Suprapubic skin (tissue), 4 donors: Measurements from ENCODE around the gene GCSH. TPM values are rescaled to one million over a fixed set of nuclear protein-coding genes. Genes with fewer than 3 reads are reported as not detected.

ENCODE experiments used
- DNase-seq, 2 donors: peaks; one replicate each; pipeline ENCODE4 v3.0.0-alpha.2; 2019; ENCODE audit warnings: low spot score in 2 of 2
- H3K27ac ChIP-seq: fragments of 200-600 bp; sonication (generic); one replicate; pipeline ENCODE4 v1.5.1; 2019
- H3K27me3 ChIP-seq: fragments of 200-600 bp; sonication (generic); one replicate; pipeline ENCODE4 v1.5.1; 2019
- H3K36me3 ChIP-seq: fragments of 200-600 bp; sonication (generic); one replicate; pipeline ENCODE4 v1.5.1; 2019
- H3K4me1 ChIP-seq: fragments of 200-600 bp; sonication (generic); one replicate; pipeline ENCODE4 v1.5.1; 2019
- H3K4me3 ChIP-seq: fragments of 200-600 bp; sonication (generic); one replicate; pipeline ENCODE4 v1.5.1; 2019; ENCODE audit warnings: mild to moderate bottlenecking
- H3K9me3 ChIP-seq: fragments of 200-600 bp; sonication (generic); one replicate; pipeline ENCODE4 v1.5.1; 2019
- CTCF ChIP-seq, 2 donors: fragments of 200-600 bp in 1 of 2; fragments of 450-650 bp in 1 of 2; sonication (generic) in 1 of 2; IDR thresholded peaks; one replicate each; pipeline ENCODE4 v1.5.1; 2016 to 2019; ENCODE audit warnings: antibody characterized with exemption in 2 of 2, mild to moderate bottlenecking in 1 of 2, moderate library complexity in 1 of 2
- EP300 ChIP-seq: sonication (generic); formaldehyde crosslinking; IDR thresholded peaks from one replicate; pipeline ENCODE4 v1.6.1; 2017; ENCODE audit warnings: antibody characterized with exemption
- POLR2A ChIP-seq, 2 donors: fragments of 450-650 bp; IDR thresholded peaks; one replicate each; pipeline ENCODE4 v1.6.1; 2017; ENCODE audit warnings: antibody characterized with exemption in 2 of 2, mild to moderate bottlenecking in 2 of 2, moderate library complexity in 2 of 2
- POLR2AphosphoS5 ChIP-seq, 3 donors: sonication (generic); formaldehyde crosslinking; IDR thresholded peaks; one replicate each; pipeline ENCODE4 v1.6.1; 2017; ENCODE audit warnings: antibody characterized with exemption in 3 of 3
- WGBS: methylation state at CpG from one replicate; pipeline ENCODE4 v1.1.5; 2018; 5-methylcytosine and 5-hydroxymethylcytosine counted together
- total RNA-seq, 4 donors: library from RNA; depleted of rRNA; stranded (reverse); fragments of >200 nt; gene quantifications; one replicate each; pipeline ENCODE4 v1.1.0, GENCODE V29; 2016

The GCSH gene
- total RNA-seq, 4 donors from 2014 or later: 4.7 to 16.6 (median 10.2) TPM

- TF ChIP-seq POLR2A (IDR thresholded peaks at IDR 0.05): no peak
- no peak for TF ChIP-seq EP300
- no peak for TF ChIP-seq CTCF (IDR thresholded peaks at IDR 0.05)
- no peak for TF ChIP-seq POLR2AphosphoS5 (IDR thresholded peaks at IDR 0.05)
- Histone ChIP-seq H3K4me1 (peaks cover 10% of the 10 kb centered on the region), H3K27me3 (no peaks in the 10 kb centered on the region), H3K4me3 (peak overlapping the region; percentile 80), H3K9me3 (no peaks in the 10 kb centered on the region), H3K36me3 (no peaks in the 10 kb centered on the region), H3K27ac (no peak overlapping the region)
- WGBS: 68% methylated on average over 21 of the region's 21 CpGs
- DNase-seq: peak in 1 of 2 donors; percentile 48
Measured at GRCh38 chr16:81094771-81095251, 1.4 kb downstream of the GCSH start.

GRCh38 chr16:81088836-81089235, 7.4 kb downstream of the GCSH start:
- 94% methylated on average over 5 of the region's 5 CpGs for WGBS
- Histone ChIP-seq H3K27me3 (no peaks in the 10 kb centered on the region), H3K36me3 (peaks cover 3% of the 10 kb centered on the region), H3K27ac (no peak overlapping the region), H3K9me3 (no peaks in the 10 kb centered on the region), H3K4me3 (no peak overlapping the region), H3K4me1 (no peaks in the 10 kb centered on the region)
- no peak for DNase-seq
- TF ChIP-seq EP300: no peak
- no peak for TF ChIP-seq POLR2AphosphoS5 (IDR thresholded peaks at IDR 0.05)
- TF ChIP-seq POLR2A (IDR thresholded peaks at IDR 0.05): no peak
- TF ChIP-seq CTCF (IDR thresholded peaks at IDR 0.05): no peak

- DNase-seq: no peak
- TF ChIP-seq POLR2A (IDR thresholded peaks at IDR 0.05) (no peak), CTCF (IDR thresholded peaks at IDR 0.05) (no peak), EP300 (no peak), POLR2AphosphoS5 (IDR thresholded peaks at IDR 0.05) (no peak)
- Histone ChIP-seq H3K27me3 (no peaks in the 10 kb centered on the region), H3K4me1 (peaks cover 8% of the 10 kb centered on the region), H3K36me3 (no peaks in the 10 kb centered on the region), H3K4me3 (no peak overlapping the region), H3K9me3 (no peaks in the 10 kb centered on the region), H3K27ac (no peak overlapping the region)
- 95% methylated on average over 4 of the region's 4 CpGs for WGBS
Measured at GRCh38 chr16:81081014-81081413, 15.2 kb downstream of the GCSH start.

DNA sequence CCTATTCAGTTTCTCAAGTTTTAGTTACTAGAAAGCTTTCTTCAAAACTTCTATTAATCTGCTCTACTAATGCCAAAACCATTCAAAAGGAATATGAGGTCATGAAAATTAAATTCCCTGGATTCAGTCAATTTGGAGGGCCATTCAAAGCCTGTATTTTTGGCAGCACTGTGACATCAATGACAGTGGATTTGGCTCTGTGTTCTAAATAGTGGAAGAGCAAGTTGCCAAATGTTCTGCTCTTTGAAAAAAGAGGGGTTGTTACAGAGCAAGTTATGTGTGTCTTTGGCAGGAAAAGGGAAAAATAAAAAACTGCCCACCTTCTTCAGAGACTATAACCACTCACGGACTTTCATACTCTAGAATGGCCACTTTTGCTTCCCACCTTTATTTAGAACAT, 16.0 kb downstream of the GCSH start:
- Histone ChIP-seq H3K36me3 (no peaks in the 10 kb centered on the region), H3K9me3 (no peaks in the 10 kb centered on the region), H3K4me1 (peaks cover 8% of the 10 kb centered on the region), H3K27ac (no peak overlapping the region), H3K4me3 (no peak overlapping the region), H3K27me3 (no peaks in the 10 kb centered on the region)
- TF ChIP-seq CTCF (IDR thresholded peaks at IDR 0.05) (no peak), POLR2AphosphoS5 (IDR thresholded peaks at IDR 0.05) (no peak), EP300 (no peak), POLR2A (IDR thresholded peaks at IDR 0.05) (no peak)
- no peak for DNase-seq
- WGBS: 74% methylated on average over 1 of the region's 1 CpG

DNA sequence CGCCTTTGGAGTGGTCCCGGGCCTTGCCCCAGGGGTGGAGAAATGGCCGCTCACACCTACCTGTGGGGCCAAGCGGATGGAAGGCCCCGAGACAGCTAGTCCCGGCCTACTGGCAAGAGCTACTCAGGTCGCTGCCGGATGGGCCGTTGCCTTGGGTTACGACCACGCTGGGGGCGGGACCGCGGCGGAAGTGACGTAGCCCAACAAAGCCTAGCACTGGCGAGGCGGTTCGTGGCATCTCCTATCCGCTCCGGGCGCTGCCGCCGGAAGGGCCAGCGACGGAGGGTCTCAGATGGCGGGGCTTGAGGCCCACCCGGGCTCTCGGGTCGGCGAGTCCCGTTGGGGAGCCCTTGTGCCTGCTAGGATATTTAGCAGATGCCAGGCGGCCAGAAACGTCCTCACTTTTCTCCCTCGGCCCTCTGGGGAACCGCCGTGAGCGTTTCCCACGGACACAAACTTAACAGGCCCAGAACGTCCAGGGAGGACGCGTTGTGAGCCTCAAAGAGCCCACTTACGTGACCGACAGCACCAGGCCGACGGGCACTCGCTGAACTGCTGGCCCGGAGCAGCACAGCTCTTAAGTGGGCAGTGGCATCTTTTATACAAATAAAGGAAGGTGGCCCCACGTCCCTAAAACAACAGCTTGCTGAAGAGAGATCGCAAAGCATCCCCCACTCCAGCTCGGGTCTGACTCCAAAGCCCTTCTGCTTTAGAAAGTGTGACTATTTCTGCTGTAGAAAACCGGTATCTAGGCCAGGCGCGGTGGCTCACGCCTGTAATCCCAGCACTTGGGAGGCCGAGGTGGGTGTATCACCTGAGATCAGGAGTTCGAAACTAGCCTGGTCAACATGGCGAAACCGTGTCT, 18.9 kb downstream of the GCSH start, which contains the start of gene C16orf46:
TSS of gene C16orf46 (minus strand) at position 163 of the 865 bp plus-strand sequence. CDS start 13,283 bp downstream, outside the sequence.
- WGBS: 28% methylated on average over 22 of the region's 59 CpGs
- DNase-seq: peak; percentile 98 to 99
- Histone ChIP-seq H3K9me3 (no peaks in the 10 kb centered on the region), H3K27me3 (no peaks in the 10 kb centered on the region), H3K4me1 (peaks cover 8% of the 10 kb centered on the region), H3K27ac (peak within 1 kb of the TSS; percentile 90), H3K36me3 (no peaks in the 10 kb centered on the region), H3K4me3 (peak within 1 kb of the TSS; percentile 71)
- TF ChIP-seq POLR2A (IDR thresholded peaks at IDR 0.05) (peak in 1 of 2 donors; percentile 80), CTCF (IDR thresholded peaks at IDR 0.05) (no peak), EP300 (no peak), POLR2AphosphoS5 (IDR thresholded peaks at IDR 0.05) (peak in 2 of 3 donors; percentile 75 to 78)
